CD4-positive, alpha-beta T cell treated with Interferon gamma for 1 hour (primary cell): ENCODE measurements around the gene COL25A1.
"Not testable (repeated sequence)": the region's sequence is repeated elsewhere in the genome, so short reads cannot be mapped to it uniquely, and the experiment has no call there.

Experiments
- DNase-seq: peaks from one replicate; pipeline ENCODE4 v3.0.0-alpha.2; 2020

Gene COL25A1

GRCh38 chr4:109009909-109010308 lies 292.5 kb downstream of the COL25A1 start:
- DNase-seq: no peak

DNA sequence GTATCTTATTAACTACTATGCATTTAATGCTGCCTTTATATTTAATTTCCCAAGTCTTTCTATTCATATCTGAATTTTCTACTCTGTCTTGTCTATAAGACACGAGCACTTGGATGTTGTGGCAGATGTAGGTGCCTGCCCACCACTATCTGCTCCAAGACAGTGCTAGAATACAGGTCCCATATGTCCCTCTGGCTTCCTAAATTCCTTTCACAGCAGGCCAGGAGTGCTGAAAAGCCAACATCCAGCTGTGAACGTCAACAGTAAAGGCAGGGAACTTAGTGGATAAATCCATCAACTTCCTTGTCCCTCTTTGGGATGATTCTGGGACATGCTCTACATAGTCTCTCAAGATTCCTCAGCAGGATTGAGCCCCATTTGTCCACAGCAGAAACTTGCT lies 294.5 kb downstream of the COL25A1 start:
- DNase-seq: no peak

DNA sequence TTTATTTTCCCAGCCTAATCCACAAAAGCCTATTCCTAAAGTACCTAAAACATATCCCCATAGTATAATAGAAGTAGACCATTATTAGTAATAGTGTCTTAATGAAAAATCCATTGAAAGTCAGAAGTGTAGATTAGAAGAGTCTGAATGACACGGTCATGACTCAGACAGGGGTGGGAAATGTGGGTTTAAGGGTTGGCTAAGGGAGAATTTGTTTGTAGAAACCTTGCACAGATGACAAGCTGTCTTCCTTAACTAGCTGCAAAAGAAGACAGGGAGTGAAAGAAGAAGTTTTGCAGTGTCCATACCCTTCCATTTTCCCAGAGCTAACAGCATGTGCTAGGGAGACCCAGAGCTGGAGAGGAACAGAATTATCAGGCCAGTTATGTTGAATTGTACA lies 296.9 kb downstream of the COL25A1 start:
- DNase-seq: no peak

- no peak for DNase-seq
These were observed 298.0 kb downstream of the COL25A1 start for GRCh38 chr4:109004418-109004817.

DNA sequence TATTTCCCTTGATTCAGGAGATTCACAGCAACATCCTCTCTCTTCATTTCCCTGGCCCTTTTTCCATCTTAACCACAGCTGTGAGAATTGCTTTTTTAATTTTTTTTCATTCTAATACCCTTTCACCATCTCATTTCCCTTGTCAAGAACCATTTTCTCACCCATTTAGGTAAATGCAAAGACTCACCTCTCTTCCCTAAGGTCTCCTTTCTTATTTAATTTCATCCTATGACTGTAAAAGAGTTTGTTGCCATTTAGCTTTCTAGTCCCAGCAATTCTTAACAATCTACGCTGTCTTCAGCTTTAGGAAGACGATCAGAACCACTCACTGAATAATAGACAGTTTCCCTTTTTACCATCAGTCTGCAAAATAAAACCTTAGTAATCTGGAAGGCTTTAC lies 298.5 kb downstream of the COL25A1 start:
- DNase-seq: no peak

- DNase-seq: no peak
These were observed 310.7 kb downstream of the COL25A1 start for GRCh38 chr4:108991551-108992328.

DNA sequence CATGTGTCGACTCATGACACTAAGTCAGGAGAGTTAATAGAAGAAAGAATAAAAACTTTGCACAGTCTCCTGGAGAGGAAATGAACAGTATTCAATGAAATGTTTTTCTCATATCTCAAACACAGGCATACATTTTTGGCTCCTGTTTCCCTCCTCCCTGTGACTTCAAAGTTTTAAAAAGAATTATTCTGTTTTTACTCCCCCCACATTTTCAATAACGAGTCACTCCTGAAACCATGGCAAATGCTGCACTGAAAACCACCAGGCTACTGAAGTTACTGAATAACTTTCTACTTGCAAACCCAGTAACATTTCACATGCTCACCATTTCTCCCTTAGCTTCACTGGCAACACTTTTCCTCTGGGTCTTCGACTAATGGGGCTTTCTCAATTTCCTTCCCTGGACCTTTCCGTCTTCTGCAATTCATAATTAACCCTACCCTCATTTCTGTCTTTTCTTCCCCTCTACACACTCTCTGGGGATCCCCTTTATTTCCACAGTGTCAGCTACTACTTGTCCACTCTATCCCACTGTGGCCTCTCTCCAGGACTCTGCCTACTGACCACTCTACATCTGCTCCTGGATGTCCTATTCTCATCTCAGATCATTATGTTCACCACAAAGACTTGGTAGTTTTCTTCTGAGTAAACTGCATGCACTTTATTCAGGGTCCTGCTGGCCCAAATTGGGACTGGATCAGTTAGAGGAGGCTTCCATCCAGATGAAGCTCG lies 313.8 kb downstream of the COL25A1 start:
- DNase-seq: no peak

DNA sequence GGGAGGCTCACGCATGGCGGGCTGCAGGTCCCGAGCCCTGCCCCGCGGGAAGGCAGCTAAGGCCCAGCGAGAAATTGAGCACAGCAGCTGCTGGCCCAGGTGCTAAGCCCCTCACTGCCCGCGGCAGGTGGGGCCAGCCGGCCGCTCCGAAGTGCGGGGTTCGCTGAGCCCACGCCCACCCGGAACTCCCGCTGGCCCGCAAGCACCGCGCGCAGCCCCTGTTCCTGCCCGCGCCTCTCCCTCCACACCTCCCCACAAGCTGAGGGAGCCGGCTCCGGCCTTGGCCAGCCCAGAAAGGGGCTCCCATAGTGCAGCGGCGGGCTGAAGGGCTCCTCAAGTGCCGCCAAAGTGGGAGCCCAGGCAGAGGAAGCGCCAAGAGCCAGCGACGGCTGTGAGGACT lies 318.0 kb downstream of the COL25A1 start:
- not testable (repeated sequence) for DNase-seq

- DNase-seq: no peak
These were observed 319.9 kb downstream of the COL25A1 start for GRCh38 chr4:108982402-108983185.

GRCh38 chr4:108980455-108981239 lies 321.8 kb downstream of the COL25A1 start:
- no peak for DNase-seq

- no peak for DNase-seq
These were observed 322.7 kb downstream of the COL25A1 start for GRCh38 chr4:108979759-108980158.

DNA sequence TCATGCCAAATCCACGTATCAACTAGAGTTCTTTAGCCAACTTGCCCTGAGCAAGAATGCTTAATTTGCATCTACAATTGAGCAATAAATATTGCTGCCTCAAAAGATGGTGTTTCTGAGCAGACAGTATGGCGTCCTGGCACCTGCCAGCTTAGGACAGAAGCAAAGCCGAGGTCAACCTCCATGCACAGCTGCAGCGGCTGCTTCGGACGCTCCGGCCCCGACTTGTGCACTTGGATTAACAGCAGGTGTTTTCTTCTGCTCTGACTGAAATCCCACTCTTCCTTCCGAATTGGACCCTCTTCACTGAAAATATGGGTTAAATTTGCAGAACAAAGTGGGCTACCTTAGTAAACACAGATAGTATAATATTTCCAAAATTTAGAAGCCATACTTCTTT lies 324.4 kb downstream of the COL25A1 start:
- DNase-seq: no peak

- DNase-seq: no peak
These were observed 329.7 kb downstream of the COL25A1 start for GRCh38 chr4:108972613-108973283.

GRCh38 chr4:108971473-108971872 lies 331.0 kb downstream of the COL25A1 start:
- DNase-seq: no peak

GRCh38 chr4:108965472-108966076 lies 336.9 kb downstream of the COL25A1 start:
- no peak for DNase-seq

- DNase-seq: no peak
These were observed 337.4 kb downstream of the COL25A1 start for GRCh38 chr4:108965016-108965415.

DNA sequence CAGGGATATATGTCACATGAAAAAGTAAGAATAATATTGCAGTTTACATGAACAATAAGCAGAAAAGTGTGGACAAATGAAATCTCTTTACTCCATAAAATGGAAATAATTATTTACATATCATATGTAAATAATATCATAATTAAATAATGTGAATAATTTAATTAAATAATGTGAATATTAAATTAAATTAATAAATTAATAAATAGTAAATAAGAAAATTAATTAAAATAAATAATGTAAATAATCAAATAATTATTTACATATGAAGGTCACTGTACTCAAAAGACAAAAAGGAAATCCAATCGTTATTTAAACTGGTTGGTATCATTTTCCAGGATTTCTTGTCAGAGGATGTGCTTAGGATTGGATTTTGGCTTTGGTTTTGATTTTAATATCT lies 338.5 kb downstream of the COL25A1 start:
- DNase-seq: no peak

- no peak for DNase-seq
These were observed 343.0 kb downstream of the COL25A1 start for GRCh38 chr4:108959491-108959890.

- DNase-seq: no peak
These were observed 347.6 kb downstream of the COL25A1 start for GRCh38 chr4:108954880-108955279.

GRCh38 chr4:108953941-108954340 lies 348.5 kb downstream of the COL25A1 start:
- DNase-seq: no peak

DNA sequence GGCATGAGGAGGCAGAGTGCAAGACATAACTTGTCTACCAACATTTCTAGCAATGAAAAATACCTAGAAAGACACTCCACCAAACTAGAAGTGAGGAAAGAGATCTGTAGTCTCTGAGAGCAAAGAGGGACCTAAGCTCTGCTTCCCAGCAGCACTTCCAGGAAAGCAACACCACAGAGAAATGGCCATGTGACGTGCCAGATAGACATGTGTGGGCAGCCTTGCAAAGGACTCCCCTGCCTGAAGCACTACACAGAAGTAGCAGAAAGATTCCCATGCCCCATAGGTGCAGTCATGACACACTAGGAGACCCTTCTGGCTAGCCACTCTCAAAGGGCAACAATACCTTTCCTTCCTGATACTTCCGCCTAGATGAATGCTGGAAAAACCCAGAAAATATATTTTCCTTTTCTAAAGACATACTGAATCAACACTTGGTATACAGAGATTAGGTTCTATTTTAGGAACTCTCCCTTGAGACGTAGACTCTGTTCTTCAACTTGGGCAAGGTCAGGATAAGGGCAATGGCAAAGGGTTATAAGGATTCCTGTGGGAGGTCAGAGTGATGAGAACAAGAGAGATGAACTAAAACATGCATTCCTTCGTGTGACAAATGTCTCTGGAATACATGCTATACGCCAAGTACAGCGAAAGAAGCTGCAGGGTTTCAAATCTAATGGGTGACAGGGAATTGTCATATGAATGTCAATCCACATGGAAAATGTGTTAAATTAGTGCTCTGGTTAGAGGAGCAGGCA lies 352.1 kb downstream of the COL25A1 start:
- DNase-seq: no peak
